SK-N-SH treated with all-trans-retinoic acid at 6 μM for 48 hours (cell line): ENCODE results near the gene CDT1.

Source experiments
- ATAC-seq: fragments of 200-7000 bp; cut with Tn5 transposase; 3 replicates; pipeline ENCODE4 v1.9.1; 2020; ENCODE audit warnings: mild to moderate bottlenecking, moderate library complexity
- ARNTL ChIP-seq: fragments of 450-650 bp; formaldehyde crosslinking; IDR thresholded peaks from 2 replicates; pipeline ENCODE4 v1.5.0; 2020; ENCODE audit warnings: low read depth, mild to moderate bottlenecking, moderate library complexity, borderline replicate concordance
- BACH2 ChIP-seq: fragments of 250-450 bp; sonication (Bioruptor Pico); IDR thresholded peaks from 2 replicates; pipeline ENCODE4 v1.9.0; 2021; ENCODE audit warnings: mild to moderate bottlenecking, borderline replicate concordance
- CREB5 ChIP-seq: fragments of 250-450 bp; sonication (Bioruptor Pico); IDR thresholded peaks from 2 replicates; pipeline ENCODE4 v1.5.1; 2020; ENCODE audit warnings: low read depth, mild to moderate bottlenecking, moderate library complexity
- CSDC2 ChIP-seq: fragments of 250-450 bp; sonication (Bioruptor Pico); IDR thresholded peaks from 2 replicates; pipeline ENCODE4 v1.5.0; 2020; ENCODE audit warnings: mild to moderate bottlenecking, moderate library complexity
- CSRNP3 ChIP-seq: fragments of 250-450 bp; sonication (Bioruptor Pico); IDR thresholded peaks from 2 replicates; pipeline ENCODE4 v1.5.1; 2021; ENCODE audit warnings: mild to moderate bottlenecking, moderate library complexity
- ESRRG ChIP-seq: fragments of 250-450 bp; sonication (Bioruptor Pico); IDR thresholded peaks from 2 replicates; pipeline ENCODE4 v1.6.1; 2021; ENCODE audit warnings: mild to moderate bottlenecking
- GLIS3 ChIP-seq: fragments of 250-450 bp; sonication (Bioruptor Pico); IDR thresholded peaks from 2 replicates; pipeline ENCODE4 v1.5.0; 2020; ENCODE audit warnings: mild to moderate bottlenecking, moderate library complexity
- ISL1 ChIP-seq: fragments of 250-450 bp; sonication (Bioruptor Pico); IDR thresholded peaks from 2 replicates; pipeline ENCODE4 v2.1.2; 2022; ENCODE audit warnings: mild to moderate bottlenecking, moderate library complexity
- OSR1 ChIP-seq: fragments of 250-450 bp; sonication (Bioruptor Pico); IDR thresholded peaks from 2 replicates; pipeline ENCODE4 v1.8.0; 2022; ENCODE audit warnings: moderate library complexity, mild to moderate bottlenecking, inconsistent platforms
- POU6F1 ChIP-seq: fragments of 250-450 bp; sonication (Bioruptor Pico); IDR thresholded peaks from 2 replicates; pipeline ENCODE4 v1.8.0; 2021; ENCODE audit warnings: low read depth, mild to moderate bottlenecking, moderate library complexity, borderline replicate concordance
- PPARA ChIP-seq: fragments of 250-450 bp; sonication (Bioruptor Pico); IDR thresholded peaks from 2 replicates; pipeline ENCODE4 v1.5.0; 2020; ENCODE audit warnings: mild to moderate bottlenecking, borderline replicate concordance
- RARB ChIP-seq: fragments of 250-450 bp; sonication (Bioruptor Pico); IDR thresholded peaks from 2 replicates; pipeline ENCODE4 v1.8.0; 2021; ENCODE audit warnings: mild to moderate bottlenecking, moderate library complexity
- SNAI2 ChIP-seq: fragments of 250-450 bp; sonication (Bioruptor Pico); IDR thresholded peaks from 2 replicates; pipeline ENCODE4 v1.5.0; 2020; ENCODE audit warnings: mild to moderate bottlenecking, moderate library complexity
- TCF4 ChIP-seq: fragments of 250-450 bp; sonication (Bioruptor Pico); IDR thresholded peaks from 2 replicates; pipeline ENCODE4 v1.8.0; 2021; ENCODE audit warnings: mild to moderate bottlenecking, moderate library complexity, borderline replicate concordance
- TOX ChIP-seq: fragments of 250-450 bp; sonication (Bioruptor Pico); IDR thresholded peaks from 2 replicates; pipeline ENCODE4 v1.8.0; 2021; ENCODE audit warnings: mild to moderate bottlenecking, moderate library complexity, borderline replicate concordance
- ZC3H10 ChIP-seq: fragments of 250-450 bp; sonication (Bioruptor Pico); IDR thresholded peaks from 2 replicates; pipeline ENCODE4 v1.5.1; 2021; ENCODE audit warnings: mild to moderate bottlenecking, moderate library complexity
- ZFP3 ChIP-seq: fragments of 250-450 bp; sonication (Bioruptor Pico); IDR thresholded peaks from 2 replicates; pipeline ENCODE4 v1.5.0; 2020; ENCODE audit warnings: mild to moderate bottlenecking, moderate library complexity
- ZFP30 ChIP-seq: fragments of 450-650 bp; formaldehyde crosslinking; IDR thresholded peaks from 2 replicates; pipeline ENCODE4 v1.5.0; 2022; ENCODE audit warnings: mild to moderate bottlenecking, moderate library complexity
- ZNF70 ChIP-seq: fragments of 450-650 bp; formaldehyde crosslinking; IDR thresholded peaks from 2 replicates; pipeline ENCODE4 v1.5.0; 2020; ENCODE audit warnings: mild to moderate bottlenecking, moderate library complexity

Gene CDT1

GRCh38 chr16:88855736-88856121 is 52.1 kb downstream of the CDT1 start:
- TF ChIP-seq BACH2 (no peak), ZC3H10 (CRISPR knock-in tag) (no peak), ARNTL (no peak)
- ATAC-seq, result no peak

- TF ChIP-seq PPARA (CRISPR knock-in tag) (no peak), ZFP3 (CRISPR knock-in tag) (no peak), RARB (CRISPR knock-in tag) (no peak), ZFP30 (CRISPR knock-in tag) (no peak), ZC3H10 (CRISPR knock-in tag) (no peak), SNAI2 (CRISPR knock-in tag) (no peak), ZNF70 (no peak), POU6F1 (CRISPR knock-in tag) (no peak), ESRRG (CRISPR knock-in tag) (no peak), BACH2 (no peak), GLIS3 (no peak), ISL1 (CRISPR knock-in tag) (no peak)
- ATAC-seq, result no peak
Measured at GRCh38 chr16:88856122-88856827, 52.7 kb downstream of the CDT1 start.

- peak; percentile 87 for ATAC-seq
- TF ChIP-seq CSRNP3 (CRISPR knock-in tag) (no peak), ARNTL (peak; percentile 78; the same call in 1 of the 2 replicates), GLIS3 (0 out of 2 replicates have a peak, but pooled peaks have one; percentile 54), TOX (CRISPR knock-in tag) (no peak)
Measured at GRCh38 chr16:88856828-88857727, 53.5 kb downstream of the CDT1 start, which contains the start of the genes GALNS and TRAPPC2L. TSS of gene GALNS (minus strand) at chr16:88856947. CDS start at chr16:88856877, 70 bp downstream. TSS of gene TRAPPC2L (plus strand) at chr16:88857127. CDS start at chr16:88857151, 24 bp downstream.

GRCh38 chr16:88857728-88858339 is 54.2 kb downstream of the CDT1 start:
- no peak for TF ChIP-seq POU6F1 (CRISPR knock-in tag)
- no peak for TF ChIP-seq GLIS3
- TF ChIP-seq RARB (CRISPR knock-in tag), result no peak
- no peak for TF ChIP-seq ISL1 (CRISPR knock-in tag)
- TF ChIP-seq ZFP3 (CRISPR knock-in tag), result no peak
- TF ChIP-seq ARNTL, result no peak
- TF ChIP-seq ZFP30 (CRISPR knock-in tag), result no peak
- TF ChIP-seq PPARA (CRISPR knock-in tag), result no peak
- TF ChIP-seq TCF4 (CRISPR knock-in tag), result no peak
- TF ChIP-seq CREB5 (CRISPR knock-in tag), result no peak
- no peak for TF ChIP-seq OSR1 (CRISPR knock-in tag)
- TF ChIP-seq CSRNP3 (CRISPR knock-in tag), result no peak
- TF ChIP-seq ZNF70, result no peak
- TF ChIP-seq ESRRG (CRISPR knock-in tag), result no peak
- TF ChIP-seq SNAI2 (CRISPR knock-in tag), result no peak
- no peak for TF ChIP-seq CSDC2 (CRISPR knock-in tag)
- peak; percentile 89 for ATAC-seq
